ENCODE measurements around the gene LRP5.
"Not testable (repeated sequence)": the region's sequence is repeated elsewhere in the genome, so short reads cannot be mapped to it uniquely, and the experiment has no call there.

Gene LRP5

DNA sequence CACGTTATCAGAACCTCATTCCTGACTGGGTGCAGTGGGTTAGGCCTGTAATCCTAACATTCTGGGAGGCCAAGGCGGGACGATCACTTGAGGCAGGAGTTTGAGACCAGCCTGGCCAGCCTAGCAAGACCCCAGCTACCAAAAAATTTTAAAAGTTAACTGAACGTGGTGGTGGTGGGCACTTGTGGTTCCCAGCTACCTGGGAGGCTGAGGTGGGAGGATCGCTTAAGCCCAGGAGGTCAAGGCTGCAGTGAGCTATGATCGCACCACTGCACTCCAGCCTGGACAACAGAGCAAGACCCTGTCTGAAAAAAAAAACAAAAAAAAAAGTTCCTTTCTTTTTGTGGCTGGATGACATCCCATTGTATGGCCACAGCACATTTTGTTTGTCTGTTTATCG lies 80.4 kb downstream of the LRP5 start:
- no peak for DNase-seq (ENCODE audit: low read depth in 3 of 3)

DNA sequence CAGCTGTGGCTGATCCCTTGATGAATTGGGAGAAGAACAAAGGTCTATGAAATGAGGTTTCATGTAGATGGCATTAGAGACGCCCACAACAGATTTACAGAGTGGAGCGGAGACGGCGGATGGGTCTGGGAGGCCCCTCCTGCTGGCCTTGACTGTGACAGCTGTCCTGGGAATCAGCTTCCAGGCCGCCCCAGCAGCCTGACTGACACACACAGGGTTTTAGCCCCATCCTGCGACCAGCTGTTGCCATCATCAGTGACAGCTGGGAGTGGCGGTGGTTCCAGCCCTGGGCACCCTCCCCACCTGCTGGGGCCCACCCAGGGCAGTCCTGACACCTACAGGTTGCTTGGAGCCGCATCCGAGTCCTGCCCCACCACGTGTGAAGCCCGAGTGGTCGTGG lies 84.1 kb downstream of the LRP5 start:
- DNase-seq (ENCODE audit: low read depth in 3 of 3), result no peak

DNA sequence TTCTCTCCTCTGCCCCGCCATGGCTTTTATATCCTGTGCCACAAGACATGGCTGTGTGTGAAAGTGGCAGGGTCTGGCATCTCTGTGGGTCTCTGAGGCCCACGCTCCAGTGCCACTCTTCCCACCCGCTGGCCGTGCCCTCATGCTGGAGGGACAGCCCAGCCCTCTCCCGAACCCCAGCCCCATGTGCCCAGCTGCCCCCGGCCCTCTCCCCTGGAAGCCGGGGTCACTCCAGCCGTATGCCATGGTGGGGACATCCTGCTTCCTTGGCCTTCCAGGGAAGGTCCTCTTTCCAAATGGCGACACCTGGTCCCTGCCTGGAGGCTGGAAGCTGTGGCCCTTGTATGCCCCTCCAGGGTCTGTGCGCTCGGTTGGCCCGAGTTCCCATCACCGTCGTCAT lies 84.9 kb downstream of the LRP5 start:
- no peak for DNase-seq (ENCODE audit: low read depth in 3 of 3)

DNA sequence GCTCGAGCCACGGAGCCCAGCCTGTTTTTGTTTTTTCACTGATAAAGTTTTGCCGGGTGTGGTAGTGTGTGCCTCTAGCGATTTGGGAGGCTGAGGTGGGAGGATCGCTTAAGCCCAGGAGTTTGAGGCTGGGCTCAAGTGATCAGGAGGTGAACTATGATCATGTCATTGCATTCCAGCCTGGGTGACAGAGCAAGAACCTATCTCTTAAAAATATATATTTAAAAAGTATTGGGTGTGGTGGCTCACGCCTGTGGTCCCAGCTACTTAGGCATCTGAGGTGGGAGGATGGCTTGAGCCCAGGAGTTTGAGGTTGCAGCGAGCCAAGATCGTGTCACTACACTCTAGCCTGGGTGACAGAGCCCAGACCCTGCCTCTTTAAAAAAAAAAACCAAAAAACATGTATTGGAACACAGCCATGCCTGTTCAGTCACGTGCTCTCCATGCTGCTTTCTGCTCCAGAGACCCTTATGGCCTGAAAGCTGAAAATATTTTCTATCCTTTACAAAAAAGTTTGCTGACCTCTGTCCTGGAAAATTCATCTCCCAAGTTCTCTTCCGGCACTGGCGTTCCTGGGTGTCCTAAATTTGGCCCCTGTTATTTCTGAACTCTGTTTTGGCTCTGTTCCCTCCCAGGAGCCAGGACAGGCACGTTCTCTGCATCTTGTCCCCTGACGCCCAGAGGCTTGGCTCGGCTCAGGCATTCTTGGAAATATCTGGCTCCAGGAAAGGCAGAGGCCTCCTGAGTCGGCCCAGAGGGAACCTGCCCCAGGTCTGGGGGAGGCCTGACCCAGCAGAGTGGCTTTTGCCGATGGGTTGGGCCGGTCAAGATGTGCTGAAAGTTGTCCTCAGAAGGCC lies 86.8 kb downstream of the LRP5 start:
- DNase-seq (ENCODE audit: low read depth in 3 of 3), result no peak

DNA sequence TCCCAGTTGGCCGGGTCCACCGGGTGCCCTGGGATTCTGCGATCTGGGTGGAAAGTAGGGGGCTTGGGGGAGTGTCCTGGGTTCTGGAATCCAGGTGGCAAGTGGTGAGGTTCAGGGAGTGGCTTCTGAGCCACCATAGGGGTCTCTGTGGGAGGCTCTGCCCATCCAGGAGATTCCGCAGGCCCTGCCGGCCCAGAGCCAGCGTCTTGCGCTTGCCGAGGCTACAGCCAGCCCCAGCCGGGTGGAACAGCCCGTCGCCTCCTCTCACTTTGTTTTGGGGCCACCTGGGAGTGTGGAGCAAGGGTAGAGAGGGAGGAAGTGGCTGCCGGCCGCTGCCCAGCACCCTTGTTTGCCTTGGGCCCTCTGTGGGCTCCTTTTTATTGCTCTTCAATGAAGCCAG lies 87.5 kb downstream of the LRP5 start:
- DNase-seq (ENCODE audit: low read depth in 3 of 3), result no peak

DNA sequence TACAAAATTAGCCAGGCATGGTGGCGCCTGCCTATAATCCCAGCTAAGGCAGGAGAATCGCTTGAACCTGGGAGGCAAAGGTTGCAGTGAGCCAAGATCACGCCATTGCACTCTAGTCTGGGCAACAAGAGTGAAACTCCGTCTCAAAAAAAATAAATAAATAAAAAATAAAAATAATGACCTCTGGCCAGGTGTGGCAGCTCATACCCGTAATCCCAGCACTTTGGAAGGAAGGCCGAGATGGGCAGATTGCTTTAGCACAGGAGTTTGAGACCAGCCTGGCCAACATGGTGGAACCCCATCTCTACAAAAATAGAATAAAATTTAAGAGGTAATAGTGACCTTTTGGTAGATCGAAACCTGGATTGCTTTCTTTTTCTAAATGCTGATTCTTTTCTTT lies 88.2 kb downstream of the LRP5 start:
- not testable (repeated sequence) for DNase-seq (ENCODE audit: low read depth in 3 of 3)

DNA sequence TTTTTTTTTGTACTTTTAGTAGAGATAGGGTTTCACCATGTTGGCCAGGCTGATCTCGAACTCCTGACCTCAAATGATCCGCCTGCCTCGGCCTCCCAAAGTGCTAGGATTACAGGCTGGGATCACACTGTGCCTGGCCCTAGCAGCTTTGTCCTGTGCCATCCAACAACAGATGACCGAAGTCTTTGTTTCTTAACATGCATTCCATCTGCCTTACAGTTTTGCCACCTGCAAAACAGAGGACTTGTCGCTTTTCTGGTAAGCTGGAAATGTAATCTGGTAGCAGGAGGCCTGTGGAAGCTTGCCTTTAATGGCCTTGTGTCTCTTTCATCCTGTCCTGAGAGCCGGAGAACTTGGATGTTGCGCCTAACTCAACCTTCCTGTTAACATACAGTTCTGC lies 89.5 kb downstream of the LRP5 start:
- DNase-seq (ENCODE audit: low read depth in 3 of 3), result no peak

DNA sequence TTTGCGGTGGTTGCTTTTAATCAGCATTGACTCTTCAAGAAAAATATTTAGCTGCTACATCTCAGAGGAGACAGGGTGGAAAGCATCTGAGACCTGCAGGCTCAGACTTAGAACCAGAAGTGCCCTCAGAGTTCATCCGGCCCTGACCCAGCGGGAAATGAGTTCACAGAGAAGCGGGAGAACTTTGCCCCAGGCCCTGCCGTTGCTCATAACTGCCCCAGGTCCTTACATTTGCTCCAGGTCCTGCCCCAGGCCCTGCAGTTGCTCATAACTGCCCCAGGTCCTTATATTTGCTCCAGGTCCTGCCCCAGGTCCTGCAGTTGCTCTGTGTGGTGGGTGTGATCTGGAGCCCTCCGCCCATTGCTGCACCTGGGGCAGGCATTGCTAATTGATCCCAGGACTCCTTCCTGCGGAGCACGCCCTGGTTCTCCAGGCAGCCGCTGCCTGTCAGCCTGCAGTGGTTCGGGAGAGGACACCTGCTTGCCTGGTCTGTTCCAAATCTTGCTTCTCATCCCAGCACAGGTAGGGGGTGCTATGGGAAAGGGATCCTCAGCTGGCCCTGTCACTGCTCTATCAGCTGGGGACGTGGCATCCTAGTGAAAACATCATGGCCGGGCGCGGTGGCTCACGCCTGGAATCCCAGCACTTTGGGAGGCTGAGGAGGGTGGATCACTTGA lies 90.1 kb downstream of the LRP5 start:
- no peak for DNase-seq (ENCODE audit: low read depth in 3 of 3)

DNA sequence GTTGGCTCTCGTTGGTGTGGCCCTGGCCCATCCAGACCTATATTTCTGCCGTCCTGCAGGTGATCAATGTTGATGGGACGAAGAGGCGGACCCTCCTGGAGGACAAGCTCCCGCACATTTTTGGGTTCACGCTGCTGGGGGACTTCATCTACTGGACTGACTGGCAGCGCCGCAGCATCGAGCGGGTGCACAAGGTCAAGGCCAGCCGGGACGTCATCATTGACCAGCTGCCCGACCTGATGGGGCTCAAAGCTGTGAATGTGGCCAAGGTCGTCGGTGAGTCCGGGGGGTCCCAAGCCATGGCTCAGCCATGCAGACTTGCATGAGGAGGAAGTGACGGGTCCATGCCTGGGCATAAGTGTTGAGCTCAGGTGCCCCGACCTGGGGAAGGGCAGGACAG lies 91.0 kb downstream of the LRP5 start:
- DNase-seq (ENCODE audit: low read depth in 3 of 3), result no peak

DNA sequence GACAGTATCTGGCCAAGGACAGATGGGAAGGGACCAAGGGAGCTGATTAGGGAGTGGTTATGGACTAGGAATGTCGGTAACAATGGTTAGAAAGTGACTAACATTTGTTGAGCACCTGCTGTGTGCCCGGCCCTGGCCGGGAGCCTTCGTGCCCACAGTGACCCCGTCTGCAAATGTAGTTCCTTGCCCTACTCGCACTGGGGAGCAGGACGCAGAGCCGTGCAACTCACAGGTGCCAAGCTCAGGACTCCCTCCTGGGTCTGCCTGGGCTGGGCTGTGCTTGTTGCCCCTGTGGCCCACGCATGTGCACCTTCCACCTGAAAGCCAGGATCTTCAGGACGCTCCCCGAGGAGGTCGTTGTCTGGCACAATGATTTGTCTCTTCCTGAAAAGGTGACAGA lies 91.4 kb downstream of the LRP5 start:
- no peak for DNase-seq (ENCODE audit: low read depth in 3 of 3)

DNA sequence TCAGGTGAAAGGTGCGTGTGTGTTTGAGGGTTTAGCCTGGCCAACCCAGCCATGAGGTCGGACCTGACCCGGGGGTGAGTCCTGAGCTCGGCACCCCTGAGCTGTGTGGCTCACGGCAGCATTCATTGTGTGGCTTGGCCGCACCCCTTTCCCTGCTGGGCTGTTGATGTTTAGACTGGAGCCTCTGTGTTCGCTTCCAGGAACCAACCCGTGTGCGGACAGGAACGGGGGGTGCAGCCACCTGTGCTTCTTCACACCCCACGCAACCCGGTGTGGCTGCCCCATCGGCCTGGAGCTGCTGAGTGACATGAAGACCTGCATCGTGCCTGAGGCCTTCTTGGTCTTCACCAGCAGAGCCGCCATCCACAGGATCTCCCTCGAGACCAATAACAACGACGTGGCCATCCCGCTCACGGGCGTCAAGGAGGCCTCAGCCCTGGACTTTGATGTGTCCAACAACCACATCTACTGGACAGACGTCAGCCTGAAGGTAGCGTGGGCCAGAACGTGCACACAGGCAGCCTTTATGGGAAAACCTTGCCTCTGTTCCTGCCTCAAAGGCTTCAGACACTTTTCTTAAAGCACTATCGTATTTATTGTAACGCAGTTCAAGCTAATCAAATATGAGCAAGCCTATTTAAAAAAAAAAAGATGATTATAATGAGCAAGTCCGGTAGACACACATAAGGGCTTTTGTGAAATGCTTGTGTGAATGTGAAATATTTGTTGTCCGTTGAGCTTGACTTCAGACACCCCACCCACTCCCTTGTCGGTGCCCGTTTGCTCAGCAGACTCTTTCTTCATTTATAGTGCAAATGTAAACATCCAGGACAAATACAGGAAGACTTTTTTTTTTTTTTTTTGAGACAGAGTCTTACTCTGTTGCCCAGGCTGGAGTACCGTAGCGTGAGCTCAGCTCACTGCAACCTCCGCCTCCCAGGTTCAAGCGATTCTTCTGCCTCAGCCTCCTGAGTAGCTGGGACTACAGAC lies 94.2 kb downstream of the LRP5 start:
- DNase-seq (ENCODE audit: low read depth in 3 of 3), result no peak

DNA sequence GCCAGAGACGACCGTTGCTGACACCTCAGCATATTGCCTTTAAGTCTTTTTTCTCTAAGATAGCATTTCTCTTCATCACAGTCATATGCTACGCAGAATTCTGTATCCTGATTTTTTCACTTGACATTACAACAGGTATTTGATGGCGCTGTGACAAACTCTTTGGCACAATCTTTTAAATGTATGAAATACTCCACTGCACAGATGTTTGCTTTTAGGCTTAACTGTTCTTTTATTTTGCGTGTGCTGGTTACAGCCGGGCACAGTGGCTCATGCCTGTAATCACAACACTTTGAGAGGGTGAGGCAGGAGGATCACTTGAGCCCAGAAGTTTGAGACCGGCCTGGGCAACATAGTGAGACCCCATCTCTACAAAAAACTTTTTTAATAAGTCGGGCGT lies 96.1 kb downstream of the LRP5 start:
- DNase-seq (ENCODE audit: low read depth in 3 of 3), result no peak

DNA sequence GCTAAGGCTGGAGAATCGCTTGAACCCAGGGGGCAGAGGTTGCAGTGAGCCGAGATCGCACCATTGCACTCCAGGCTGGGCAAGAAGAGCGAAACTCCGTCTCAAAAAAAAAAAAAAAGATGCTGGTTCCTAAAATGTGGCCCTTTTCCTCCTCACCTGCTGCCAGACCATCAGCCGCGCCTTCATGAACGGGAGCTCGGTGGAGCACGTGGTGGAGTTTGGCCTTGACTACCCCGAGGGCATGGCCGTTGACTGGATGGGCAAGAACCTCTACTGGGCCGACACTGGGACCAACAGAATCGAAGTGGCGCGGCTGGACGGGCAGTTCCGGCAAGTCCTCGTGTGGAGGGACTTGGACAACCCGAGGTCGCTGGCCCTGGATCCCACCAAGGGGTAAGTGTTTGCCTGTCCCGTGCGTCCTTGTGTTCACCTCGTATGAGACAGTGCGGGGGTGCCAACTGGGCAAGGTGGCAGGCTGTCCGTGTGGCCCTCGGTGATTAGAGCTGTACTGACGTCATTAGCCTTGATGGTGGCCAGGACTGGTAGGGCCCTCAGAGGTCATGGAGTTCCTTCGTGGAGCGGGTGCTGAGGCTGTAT lies 97.5 kb downstream of the LRP5 start:
- DNase-seq (ENCODE audit: low read depth in 3 of 3), result no peak

DNA sequence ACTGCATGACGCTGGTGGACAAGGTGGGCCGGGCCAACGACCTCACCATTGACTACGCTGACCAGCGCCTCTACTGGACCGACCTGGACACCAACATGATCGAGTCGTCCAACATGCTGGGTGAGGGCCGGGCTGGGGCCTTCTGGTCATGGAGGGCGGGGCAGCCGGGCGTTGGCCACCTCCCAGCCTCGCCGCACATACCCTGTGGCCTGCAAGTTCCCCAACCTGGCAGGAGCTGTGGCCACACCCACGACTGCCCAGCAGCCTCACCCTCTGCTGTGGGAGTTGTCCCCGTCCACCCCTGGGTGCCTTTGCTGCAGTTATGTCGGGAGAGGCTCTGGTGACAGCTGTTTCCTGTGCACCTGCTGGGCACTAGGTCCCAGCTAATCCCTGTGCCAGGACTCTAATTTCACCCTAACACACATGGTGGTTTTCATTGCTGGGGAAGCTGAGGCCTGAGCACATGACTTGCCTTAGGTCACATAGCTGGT lies 99.2 kb downstream of the LRP5 start:
- no peak for DNase-seq (ENCODE audit: low read depth in 3 of 3)

DNA sequence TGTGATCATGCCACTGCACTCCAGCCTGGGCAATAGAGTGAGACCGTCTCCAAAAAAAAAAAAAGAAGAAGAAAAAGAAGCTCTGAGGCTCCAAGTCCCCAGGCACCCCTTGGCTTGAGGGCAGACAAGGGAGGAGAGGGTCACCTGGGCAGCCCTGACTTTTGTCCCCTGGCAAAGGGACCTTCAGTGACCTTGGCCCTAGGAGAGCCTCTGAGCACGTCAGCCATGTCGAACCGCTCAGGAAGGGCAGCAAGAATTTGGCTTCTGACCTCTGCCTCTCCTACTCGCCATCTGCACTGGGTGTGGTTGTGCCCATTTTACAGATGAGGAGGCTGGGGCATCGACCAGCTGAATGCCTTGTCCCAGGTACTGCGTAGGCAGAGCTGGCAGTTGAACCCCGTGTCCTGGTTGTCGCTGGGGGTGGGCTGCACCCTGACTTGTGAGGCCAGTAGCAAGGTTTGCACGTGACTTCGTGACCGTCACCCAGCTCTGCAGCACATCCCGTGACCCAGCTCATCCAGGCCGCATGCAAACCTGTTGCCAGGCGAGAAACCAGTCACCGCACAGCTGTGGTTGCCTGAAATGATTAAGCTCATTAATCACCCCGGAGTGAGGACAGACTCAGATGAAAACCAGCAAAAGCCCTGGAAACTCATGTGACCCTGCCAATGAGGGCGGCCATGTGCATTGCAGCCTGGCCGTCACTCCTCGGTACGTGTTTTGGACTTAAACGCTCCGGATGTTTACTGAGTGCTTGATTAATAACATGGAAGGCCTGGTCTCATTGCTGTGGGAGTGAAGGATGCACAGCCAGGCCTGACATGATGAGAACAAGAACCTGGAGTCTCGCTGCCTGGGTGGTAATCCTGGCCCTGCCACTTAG lies 100.4 kb downstream of the LRP5 start:
- DNase-seq (ENCODE audit: low read depth in 3 of 3), result peak in 2 of 3 donors; percentile 4 to 11

DNA sequence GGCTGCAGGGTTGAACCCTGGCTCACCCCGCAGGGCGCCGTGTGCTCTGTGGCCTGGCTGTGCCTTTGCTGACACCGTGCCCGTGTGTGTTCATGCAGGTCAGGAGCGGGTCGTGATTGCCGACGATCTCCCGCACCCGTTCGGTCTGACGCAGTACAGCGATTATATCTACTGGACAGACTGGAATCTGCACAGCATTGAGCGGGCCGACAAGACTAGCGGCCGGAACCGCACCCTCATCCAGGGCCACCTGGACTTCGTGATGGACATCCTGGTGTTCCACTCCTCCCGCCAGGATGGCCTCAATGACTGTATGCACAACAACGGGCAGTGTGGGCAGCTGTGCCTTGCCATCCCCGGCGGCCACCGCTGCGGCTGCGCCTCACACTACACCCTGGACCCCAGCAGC lies 101.2 kb downstream of the LRP5 start:
- DNase-seq (ENCODE audit: low read depth in 3 of 3), result no peak

DNA sequence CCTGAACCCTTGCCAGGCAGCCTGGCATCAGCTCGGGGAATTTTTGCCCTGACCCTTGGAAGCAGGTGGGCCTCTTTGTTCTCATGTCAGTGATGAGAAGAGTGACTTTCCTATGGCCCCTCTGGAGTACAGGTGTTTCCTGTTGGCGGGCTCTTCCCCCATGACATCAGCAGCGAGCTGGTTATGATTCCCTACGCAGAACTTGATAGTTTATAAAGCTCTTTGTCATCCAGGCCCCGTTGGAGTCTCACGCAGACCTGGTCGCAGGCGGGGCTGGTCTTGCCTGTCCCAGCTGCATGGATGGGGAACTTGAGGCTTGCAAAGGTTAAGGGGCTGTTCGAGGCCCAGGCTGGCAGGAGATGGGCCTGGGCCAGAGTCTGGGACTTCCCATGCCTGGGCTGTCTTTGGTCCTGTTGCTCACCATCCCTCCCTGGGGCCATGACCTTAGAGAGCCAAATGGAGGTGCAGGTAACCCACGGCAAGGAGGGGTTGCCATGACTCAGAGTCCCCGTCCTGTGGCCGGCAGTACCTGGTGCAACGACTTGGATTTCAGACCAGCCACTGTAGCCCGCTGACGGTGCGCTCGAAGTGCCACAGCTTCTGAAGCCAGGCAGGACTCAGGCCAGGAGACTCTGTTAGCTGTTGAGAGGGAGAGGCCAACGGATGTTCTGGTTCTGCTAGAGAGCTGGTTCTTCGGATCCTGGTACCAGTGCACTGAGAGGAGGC lies 102.3 kb downstream of the LRP5 start:
- no peak for DNase-seq (ENCODE audit: low read depth in 3 of 3)

DNA sequence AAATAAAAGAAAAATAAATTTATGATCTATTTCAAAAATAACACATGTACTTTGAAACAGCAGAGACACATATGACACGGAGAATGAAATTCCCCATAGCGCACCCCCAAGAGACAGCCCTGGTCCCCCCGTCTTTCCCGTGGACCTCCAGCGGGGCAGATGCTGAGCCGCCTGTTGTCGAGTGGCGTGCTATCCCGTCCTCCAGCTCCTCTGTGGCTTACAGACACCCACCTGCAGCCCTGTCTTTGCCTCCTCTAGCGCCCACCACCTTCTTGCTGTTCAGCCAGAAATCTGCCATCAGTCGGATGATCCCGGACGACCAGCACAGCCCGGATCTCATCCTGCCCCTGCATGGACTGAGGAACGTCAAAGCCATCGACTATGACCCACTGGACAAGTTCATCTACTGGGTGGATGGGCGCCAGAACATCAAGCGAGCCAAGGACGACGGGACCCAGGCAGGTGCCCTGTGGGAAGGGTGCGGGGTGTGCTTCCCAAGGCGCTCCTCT lies 103.7 kb downstream of the LRP5 start:
- DNase-seq (ENCODE audit: low read depth in 3 of 3), result no peak

DNA sequence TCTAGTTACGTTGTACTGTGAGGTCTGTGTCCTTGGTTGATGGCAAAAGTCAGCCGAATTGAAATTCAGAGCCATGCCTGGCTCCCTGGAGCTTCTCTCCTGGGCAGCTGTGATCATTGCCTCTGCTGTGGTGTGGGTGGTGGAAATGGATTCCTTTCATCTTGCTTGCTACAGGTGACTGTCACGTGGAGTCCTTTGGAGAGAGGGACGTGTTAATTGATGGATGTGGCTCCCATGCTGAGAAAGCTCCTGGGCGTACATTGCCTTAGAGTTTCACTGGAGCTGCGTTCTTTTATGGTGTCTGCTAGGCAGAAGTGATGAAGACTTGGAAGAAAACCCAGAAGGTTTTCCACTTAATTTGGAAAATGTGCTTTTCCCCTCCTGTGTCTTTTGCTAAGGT lies 106.3 kb downstream of the LRP5 start:
- DNase-seq (ENCODE audit: low read depth in 3 of 3), result no peak

DNA sequence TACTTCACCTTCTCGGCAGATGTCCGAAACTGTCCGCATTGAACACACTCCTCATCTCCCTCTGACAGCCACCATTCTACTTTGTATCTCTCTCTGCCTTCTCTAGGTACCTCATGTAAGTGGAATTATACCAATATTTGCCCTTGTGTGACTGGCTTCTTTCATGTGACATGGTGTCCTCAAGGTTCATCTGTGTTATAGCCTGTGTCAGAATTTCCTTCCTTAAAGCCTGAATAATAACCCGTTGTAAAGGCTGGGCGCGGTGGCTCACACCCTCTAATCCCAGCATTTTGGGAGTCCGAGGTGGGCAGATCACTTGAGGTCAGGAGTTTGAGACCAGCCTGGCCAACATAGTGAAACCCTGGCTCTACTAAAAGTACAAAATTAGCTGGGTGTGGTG lies 107.8 kb downstream of the LRP5 start:
- DNase-seq (ENCODE audit: low read depth in 3 of 3), result no peak

All from stimulated activated CD4-positive, alpha-beta T cell treated with anti-CD3 and anti-CD28 coated beads, TNF-alpha, amount 100 ng/mL, for 48 hours (primary cell).